Body of pancreas (tissue), 4 donors: Measurements from ENCODE around the gene TUBB1. TPM values are rescaled to one million over a fixed set of nuclear protein-coding genes. Genes with fewer than 3 reads are reported as not detected.
"Not testable (repeated sequence)": the region's sequence is repeated elsewhere in the genome, so short reads cannot be mapped to it uniquely, and the experiment has no call there.

Source experiments
- ATAC-seq: fragments of 150-250 bp; one replicate; pipeline ENCODE4 v1.9.1; 2016
- DNase-seq, 4 donors: peaks; one replicate each; pipeline ENCODE4 v3.0.0-alpha.2; 2019
- H3K27ac ChIP-seq, 4 donors: fragments of 200-600 bp; sonication (generic); 1 replicate in 3 of 4; 2 replicates in 1 of 4; pipeline versions ENCODE4 v1.5.1 to v1.6.1; 2016 to 2019; ENCODE audit warnings: mild to moderate bottlenecking in 1 of 4, mixed read lengths in 1 of 4, moderate library complexity in 1 of 4
- H3K27me3 ChIP-seq, 2 donors: fragments of 200-600 bp; sonication (generic); one replicate each; pipeline ENCODE4 v1.6.0; 2016; ENCODE audit warnings: mild to moderate bottlenecking in 1 of 2
- H3K36me3 ChIP-seq, 2 donors: fragments of 200-600 bp; sonication (generic); replicated peaks in 1 of 2; 2 replicates each; pipeline ENCODE4 v1.5.1; 2016; ENCODE audit warnings: low read depth in 2 of 2; ENCODE audit not compliant: insufficient read depth in 1 of 2
- H3K4me1 ChIP-seq: fragments of 200-600 bp; sonication (generic); one replicate; pipeline ENCODE4 v1.6.0; 2016
- H3K4me3 ChIP-seq, 2 donors: fragments of 200-600 bp; sonication (generic); 1 replicate in 1 of 2; 2 replicates in 1 of 2; pipeline ENCODE4 v1.5.1; 2016 to 2019
- H3K9me3 ChIP-seq, 3 donors: fragments of 200-600 bp; sonication (generic); 1 replicate in 2 of 3; 2 replicates in 1 of 3; pipeline ENCODE4 v1.5.1; 2016
- CTCF ChIP-seq, 7 experiments: fragments of 450-650 bp in 4 of 7; fragments of 200-600 bp in 3 of 7; sonication (generic) in 3 of 7; IDR thresholded peaks; one replicate each; pipeline ENCODE4 v1.5.1; 2016 to 2019; ENCODE audit warnings: antibody characterized with exemption in 7 of 7
- POLR2A ChIP-seq, 3 donors: fragments of 450-650 bp; IDR thresholded peaks; one replicate each; pipeline ENCODE4 v1.6.1; 2016; ENCODE audit warnings: antibody characterized with exemption in 3 of 3, mild to moderate bottlenecking in 2 of 3
- WGBS, 2 donors: methylation state at CpG; one replicate each; pipeline ENCODE4 v1.1.5; 2017; 5-methylcytosine and 5-hydroxymethylcytosine counted together
- intact Hi-C: fragments of 100-400 bp; cut with DNase I; formaldehyde crosslinking; loops from one replicate; pipeline ENCODE4 v1.15.1; 2023
- total RNA-seq, 2 donors: library from RNA; depleted of rRNA; stranded (reverse); fragments of >200 nt; gene quantifications; one replicate each; pipeline ENCODE4 v1.1.0, GENCODE V29; 2016

Gene TUBB1
- total RNA-seq, 2 donors from 2014 or later, result not detected

GRCh38 chr20:59037386-59037785 lies 18.2 kb downstream of the TUBB1 start:
- 90 to 93% methylated on average over 12 of the region's 12 CpGs for WGBS, 2 donors

GRCh38 chr20:59039233-59039632 lies 20.0 kb downstream of the TUBB1 start:
- no peak overlapping the region for H3K4me3 ChIP-seq
- ATAC-seq (no peak), DNase-seq (no peak)
- no peak overlapping the region for H3K27ac ChIP-seq
- no peaks in the 10 kb centered on the region for H3K27me3 ChIP-seq
- H3K4me1 ChIP-seq, result peaks cover 28% of the 10 kb centered on the region
- 69 to 78% methylated on average over 1 of the region's 1 CpG for WGBS, 2 donors
- H3K9me3 ChIP-seq, result no peaks in the 10 kb centered on the region
- intact Hi-C loops, result no loop called here
- no peak for TF ChIP-seq CTCF (IDR thresholded peaks at IDR 0.05)
- no peak for TF ChIP-seq POLR2A (IDR thresholded peaks at IDR 0.05)
- peaks cover 0 to 15% of the 10 kb centered on the region in 2 donors for H3K36me3 ChIP-seq

More at GRCh38 chr20:59037386-59037785, 18.2 kb downstream of the TUBB1 start:
- no peak overlapping the region for H3K27ac ChIP-seq
- DNase-seq, result no peak
- TF ChIP-seq CTCF (IDR thresholded peaks at IDR 0.05) (no peak), POLR2A (IDR thresholded peaks at IDR 0.05) (no peak)
- peaks cover 0 to 15% of the 10 kb centered on the region in 2 donors for H3K36me3 ChIP-seq
- intact Hi-C loops, result no loop called here
- H3K4me3 ChIP-seq, result no peak overlapping the region
- H3K27me3 ChIP-seq, result no peaks in the 10 kb centered on the region
- H3K9me3 ChIP-seq, result no peaks in the 10 kb centered on the region
- no peak for ATAC-seq
- H3K4me1 ChIP-seq, result peaks cover 28% of the 10 kb centered on the region

GRCh38 chr20:59040667-59041066 lies 21.4 kb downstream of the TUBB1 start:
- Histone ChIP-seq H3K9me3 (no peaks in the 10 kb centered on the region), H3K27ac (no peak overlapping the region), H3K4me1 (peaks cover 28% of the 10 kb centered on the region), H3K27me3 (no peaks in the 10 kb centered on the region), H3K36me3 (peaks cover 0 to 8% of the 10 kb centered on the region in 2 donors), H3K4me3 (no peak overlapping the region)
- DNase-seq (no peak), ATAC-seq (no peak)
- intact Hi-C loops, result no loop called here
- WGBS, 2 donors, result 79 to 81% methylated on average over 5 of the region's 5 CpGs
- TF ChIP-seq POLR2A (IDR thresholded peaks at IDR 0.05) (no peak), CTCF (IDR thresholded peaks at IDR 0.05) (no peak)

- DNase-seq, H3K27me3 ChIP-seq, H3K36me3 ChIP-seq, H3K4me3 ChIP-seq, H3K27ac ChIP-seq, ATAC-seq, intact Hi-C loops, H3K9me3 ChIP-seq: not testable (repeated sequence)
- WGBS, 2 donors, result 84 to 91% methylated on average over 16 of the region's 16 CpGs
- peaks cover 28% of the 10 kb centered on the region for H3K4me1 ChIP-seq
Measured at GRCh38 chr20:59041487-59041886, 22.3 kb downstream of the TUBB1 start.

GRCh38 chr20:59042151-59042795 lies 23.0 kb downstream of the TUBB1 start, which contains the start of gene PRELID3B:
PRELID3B (minus strand) TSS chr20:59042786; CDS start chr20:59042730, 56 bp downstream.
- Histone ChIP-seq H3K36me3 (peaks cover 0 to 5% of the 10 kb centered on the region in 2 donors), H3K4me3 (peak within 1 kb of the TSS; percentile 72 to 98), H3K9me3 (no peaks in the 10 kb centered on the region), H3K27me3 (no peaks in the 10 kb centered on the region), H3K4me1 (peaks cover 28% of the 10 kb centered on the region), H3K27ac (peak within 1 kb of the TSS; percentile 65 to 82 (median 75))
- DNase-seq (peak in 3 of 4 donors; percentile 25 to 37 (median 29)), ATAC-seq (peak; percentile 12)
- 1% methylated on average over 30 to 44 of the region's 50 CpGs for WGBS, 2 donors
- TF ChIP-seq CTCF (IDR thresholded peaks at IDR 0.05) (peak in 1 of 7 experiments; percentile 11), POLR2A (IDR thresholded peaks at IDR 0.05) (peak; percentile 19 to 77 (median 69))
- intact Hi-C loops, result no loop called here
